ENCODE data around the gene ABLIM1.
"Not testable (repeated sequence)": the region's sequence is repeated elsewhere in the genome, so short reads cannot be mapped to it uniquely, and the experiment has no call there.

ABLIM1 gene

GRCh38 chr10:114658175-114658574 is at the start of gene ABLIM1:
ABLIM1 (minus strand) TSS chr10:114658275; CDS start chr10:114658200, 75 bp downstream.
- no peaks in the 10 kb centered on the region for H3K36me3 Mint-ChIP-seq
- H3K4me3 Mint-ChIP-seq: no peak within 1 kb of the TSS
- ATAC-seq: no peak
- no peaks in the 10 kb centered on the region for H3K4me1 Mint-ChIP-seq
- H3K9me3 Mint-ChIP-seq: no peaks in the 10 kb centered on the region
- no peak within 1 kb of the TSS for H3K27ac Mint-ChIP-seq
- H3K27me3 Mint-ChIP-seq: peaks cover 16% of the 10 kb centered on the region

GRCh38 chr10:114706458-114707055 is 48.5 kb upstream of the ABLIM1 start:
- no peak for ATAC-seq
- H3K4me1 Mint-ChIP-seq: no peaks in the 10 kb centered on the region
- H3K4me3 Mint-ChIP-seq: no peak overlapping the region
- H3K36me3 Mint-ChIP-seq: no peaks in the 10 kb centered on the region
- no peak overlapping the region for H3K27ac Mint-ChIP-seq
- H3K9me3 Mint-ChIP-seq: no peaks in the 10 kb centered on the region
- peaks cover 16% of the 10 kb centered on the region for H3K27me3 Mint-ChIP-seq

- no peak overlapping the region for H3K27ac Mint-ChIP-seq
- ATAC-seq: no peak
- H3K27me3 Mint-ChIP-seq: peaks cover 9% of the 10 kb centered on the region
- H3K36me3 Mint-ChIP-seq: no peaks in the 10 kb centered on the region
- no peaks in the 10 kb centered on the region for H3K9me3 Mint-ChIP-seq
- H3K4me1 Mint-ChIP-seq: no peaks in the 10 kb centered on the region
- no peak overlapping the region for H3K4me3 Mint-ChIP-seq
Observed at GRCh38 chr10:114704679-114705078, 46.6 kb upstream of the ABLIM1 start.

- Mint-ChIP-seq H3K9me3 (no peaks in the 10 kb centered on the region), H3K36me3 (no peaks in the 10 kb centered on the region), H3K4me3 (no peak overlapping the region), H3K27me3 (peaks cover 8% of the 10 kb centered on the region), H3K27ac (no peak overlapping the region), H3K4me1 (no peaks in the 10 kb centered on the region)
- no peak for ATAC-seq
Observed at GRCh38 chr10:114703377-114704107, 45.5 kb upstream of the ABLIM1 start.

DNA sequence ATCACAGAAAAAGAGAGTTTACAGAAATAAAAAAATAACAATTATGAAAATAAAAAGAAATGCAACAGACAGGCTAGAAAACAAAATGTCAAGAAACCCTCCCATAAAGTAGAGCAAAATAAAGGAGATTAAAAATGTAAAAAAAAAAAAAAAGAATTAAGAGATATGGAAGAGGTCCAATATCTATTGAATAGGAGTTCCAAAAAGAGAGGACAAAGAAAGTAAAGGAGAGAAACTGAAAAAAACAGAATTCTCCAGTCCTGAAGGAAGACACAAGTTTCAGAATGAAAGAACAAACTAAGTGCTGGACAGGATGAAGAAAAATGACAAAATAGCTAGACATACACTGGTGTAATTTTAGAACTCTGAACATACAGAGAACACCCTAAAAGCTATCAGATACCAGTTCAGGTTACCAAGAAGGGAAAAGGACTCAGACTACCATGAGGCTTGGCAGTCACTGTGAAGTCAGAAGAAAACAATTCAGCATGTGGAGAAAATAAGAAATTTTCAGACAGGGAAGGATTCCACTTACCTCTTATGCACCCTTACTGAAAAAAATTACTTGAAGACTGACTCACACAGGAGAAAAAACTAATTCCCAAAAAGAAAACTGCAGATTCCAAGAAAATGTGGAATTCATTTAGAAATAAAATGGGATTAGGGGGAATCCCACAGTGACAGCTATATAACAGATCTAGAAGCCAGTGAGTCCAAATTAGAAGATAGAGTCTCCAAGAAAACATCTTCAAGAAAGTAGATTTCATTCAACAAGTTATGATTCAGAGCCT is 40.4 kb upstream of the ABLIM1 start:
- H3K4me1 Mint-ChIP-seq: no peaks in the 10 kb centered on the region
- H3K4me3 Mint-ChIP-seq: no peak overlapping the region
- H3K27ac Mint-ChIP-seq: no peak overlapping the region
- H3K9me3 Mint-ChIP-seq: no peaks in the 10 kb centered on the region
- ATAC-seq: no peak
- no peaks in the 10 kb centered on the region for H3K36me3 Mint-ChIP-seq
- H3K27me3 Mint-ChIP-seq: peaks cover 20% of the 10 kb centered on the region

- no peaks in the 10 kb centered on the region for H3K9me3 Mint-ChIP-seq
- peaks cover 20% of the 10 kb centered on the region for H3K27me3 Mint-ChIP-seq
- H3K27ac Mint-ChIP-seq: no peak overlapping the region
- H3K4me3 Mint-ChIP-seq: no peak overlapping the region
- H3K36me3 Mint-ChIP-seq: no peaks in the 10 kb centered on the region
- no peaks in the 10 kb centered on the region for H3K4me1 Mint-ChIP-seq
- no peak for ATAC-seq
Observed at GRCh38 chr10:114697061-114697598, 39.1 kb upstream of the ABLIM1 start.

- not testable (repeated sequence) for H3K4me3 Mint-ChIP-seq, H3K36me3 Mint-ChIP-seq, ATAC-seq, H3K9me3 Mint-ChIP-seq, H3K27ac Mint-ChIP-seq, H3K4me1 Mint-ChIP-seq
- H3K27me3 Mint-ChIP-seq: peaks cover 20% of the 10 kb centered on the region
Observed at GRCh38 chr10:114696301-114696700, 38.2 kb upstream of the ABLIM1 start.

DNA sequence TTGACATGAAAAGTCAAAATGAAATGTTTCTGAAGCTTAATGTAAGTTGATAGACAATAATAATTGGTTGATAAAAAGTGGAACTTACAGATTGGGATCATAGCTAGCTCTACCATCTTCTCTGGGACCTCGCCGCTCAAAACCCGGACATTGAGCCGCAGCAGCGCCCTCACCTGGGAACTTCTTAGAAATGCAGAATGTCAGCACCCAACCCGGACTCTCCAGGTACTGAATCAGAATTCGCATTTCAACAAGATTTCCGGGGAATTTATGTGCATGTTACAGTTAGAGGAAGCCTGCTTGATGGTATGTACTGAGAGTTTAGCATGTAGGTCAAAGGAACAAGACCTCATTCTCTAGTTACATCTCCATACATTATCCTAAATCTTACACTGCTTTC is 36.7 kb upstream of the ABLIM1 start:
- peaks cover 20% of the 10 kb centered on the region for H3K27me3 Mint-ChIP-seq
- H3K4me1 Mint-ChIP-seq: no peaks in the 10 kb centered on the region
- no peak overlapping the region for H3K4me3 Mint-ChIP-seq
- no peak overlapping the region for H3K27ac Mint-ChIP-seq
- no peak for ATAC-seq
- H3K9me3 Mint-ChIP-seq: no peaks in the 10 kb centered on the region
- no peaks in the 10 kb centered on the region for H3K36me3 Mint-ChIP-seq

DNA sequence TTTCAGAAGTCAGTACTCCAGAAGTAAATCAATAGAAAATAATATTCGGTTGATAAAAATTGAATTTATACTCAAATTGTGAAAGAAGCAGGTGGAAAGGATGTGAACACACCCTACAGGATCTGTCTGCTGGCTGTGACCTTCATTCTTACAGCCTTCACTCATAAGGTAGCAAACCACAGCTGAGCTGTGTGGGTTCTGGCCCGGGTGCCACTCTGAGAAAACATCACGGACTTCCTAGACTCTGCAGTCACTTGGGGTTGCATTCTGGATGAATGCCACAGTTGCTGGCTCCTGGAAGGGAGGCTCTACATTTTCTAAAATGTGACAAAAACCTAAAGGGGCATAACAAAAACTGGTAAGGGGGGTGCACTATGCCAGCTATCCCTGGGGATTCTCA is 36.0 kb upstream of the ABLIM1 start:
- Mint-ChIP-seq H3K27me3 (peaks cover 20% of the 10 kb centered on the region), H3K36me3 (no peaks in the 10 kb centered on the region), H3K9me3 (no peaks in the 10 kb centered on the region), H3K27ac (no peak overlapping the region), H3K4me1 (no peaks in the 10 kb centered on the region), H3K4me3 (no peak overlapping the region)
- ATAC-seq: no peak

DNA sequence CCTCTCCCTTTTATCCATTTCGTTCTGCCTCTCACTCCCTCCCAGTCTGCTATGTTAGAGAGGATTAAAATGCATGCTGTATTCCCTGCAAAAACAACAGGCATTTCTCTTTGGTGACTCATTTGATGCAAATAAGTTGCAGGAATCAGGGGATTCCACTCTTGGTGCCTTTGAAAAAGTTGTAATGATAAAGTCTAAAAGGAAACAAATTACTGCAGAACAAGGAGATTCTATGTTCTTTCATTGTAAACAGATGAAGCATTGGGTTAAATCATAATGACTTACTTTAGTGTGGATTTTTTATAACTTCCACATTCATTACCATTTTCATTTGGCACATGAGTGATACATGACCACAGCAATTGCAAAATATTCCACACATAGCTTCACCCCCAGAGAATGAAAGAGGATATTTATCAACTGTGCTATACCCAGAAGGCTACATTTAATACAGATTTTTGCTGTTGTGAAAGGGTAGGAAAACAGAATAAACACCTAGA is 33.4 kb upstream of the ABLIM1 start:
- no peak overlapping the region for H3K4me3 Mint-ChIP-seq
- ATAC-seq: no peak
- H3K36me3 Mint-ChIP-seq: no peaks in the 10 kb centered on the region
- no peaks in the 10 kb centered on the region for H3K9me3 Mint-ChIP-seq
- no peaks in the 10 kb centered on the region for H3K4me1 Mint-ChIP-seq
- H3K27me3 Mint-ChIP-seq: peaks cover 10% of the 10 kb centered on the region
- H3K27ac Mint-ChIP-seq: no peak overlapping the region

GRCh38 chr10:114688786-114689185 is 30.7 kb upstream of the ABLIM1 start:
- H3K27me3 Mint-ChIP-seq: no peaks in the 10 kb centered on the region
- no peak overlapping the region for H3K27ac Mint-ChIP-seq
- no peaks in the 10 kb centered on the region for H3K4me1 Mint-ChIP-seq
- H3K36me3 Mint-ChIP-seq: no peaks in the 10 kb centered on the region
- ATAC-seq: no peak
- no peak overlapping the region for H3K4me3 Mint-ChIP-seq
- H3K9me3 Mint-ChIP-seq: no peaks in the 10 kb centered on the region

- H3K4me3 Mint-ChIP-seq: no peak overlapping the region
- no peaks in the 10 kb centered on the region for H3K36me3 Mint-ChIP-seq
- H3K4me1 Mint-ChIP-seq: no peaks in the 10 kb centered on the region
- no peak overlapping the region for H3K27ac Mint-ChIP-seq
- H3K27me3 Mint-ChIP-seq: no peaks in the 10 kb centered on the region
- no peak for ATAC-seq
- H3K9me3 Mint-ChIP-seq: no peaks in the 10 kb centered on the region
Observed at GRCh38 chr10:114687459-114687858, 29.4 kb upstream of the ABLIM1 start.

GRCh38 chr10:114686013-114686412 is 27.9 kb upstream of the ABLIM1 start:
- Mint-ChIP-seq H3K27me3 (no peaks in the 10 kb centered on the region), H3K9me3 (no peaks in the 10 kb centered on the region), H3K4me3 (no peak overlapping the region), H3K4me1 (no peaks in the 10 kb centered on the region), H3K27ac (no peak overlapping the region), H3K36me3 (no peaks in the 10 kb centered on the region)
- no peak for ATAC-seq

- Mint-ChIP-seq H3K4me1 (no peaks in the 10 kb centered on the region), H3K4me3 (no peak overlapping the region), H3K9me3 (no peaks in the 10 kb centered on the region), H3K27ac (no peak overlapping the region), H3K27me3 (no peaks in the 10 kb centered on the region), H3K36me3 (no peaks in the 10 kb centered on the region)
- no peak for ATAC-seq
Observed at GRCh38 chr10:114685456-114685855, 27.4 kb upstream of the ABLIM1 start.

DNA sequence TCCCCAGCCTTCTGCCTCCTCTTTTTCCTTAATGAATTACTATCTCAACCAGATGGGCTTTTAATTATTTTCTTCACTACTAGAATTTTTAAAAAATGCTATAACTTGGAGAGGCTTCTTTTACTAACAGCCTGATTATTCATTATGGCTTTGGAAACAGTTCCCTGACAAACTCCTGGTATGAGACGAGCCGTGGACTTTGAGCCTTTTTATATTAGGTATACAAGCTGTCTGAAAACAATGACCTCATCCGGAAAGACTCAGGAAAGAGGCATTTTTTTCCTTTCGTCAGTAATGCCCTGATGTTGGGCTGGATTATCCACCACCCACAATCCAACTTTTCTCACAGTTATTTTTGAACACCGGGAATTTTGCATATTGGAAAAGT is 26.7 kb upstream of the ABLIM1 start:
- H3K27me3 Mint-ChIP-seq: no peaks in the 10 kb centered on the region
- no peak overlapping the region for H3K27ac Mint-ChIP-seq
- H3K36me3 Mint-ChIP-seq: no peaks in the 10 kb centered on the region
- H3K4me1 Mint-ChIP-seq: no peaks in the 10 kb centered on the region
- H3K9me3 Mint-ChIP-seq: no peaks in the 10 kb centered on the region
- no peak overlapping the region for H3K4me3 Mint-ChIP-seq
- ATAC-seq: no peak

Measured in stimulated activated memory B cell treated with anti-CD40 and anti-IgM and Interleukin-4, amounts not matched to agents 10 μg/mL and 1 μg/mL and 100 μg/mL, for 72 hours (primary cell).